Neuron (in vitro differentiated cells): ENCODE results near the gene KRCC1.
"Not testable (repeated sequence)": the region's sequence is repeated elsewhere in the genome, so short reads cannot be mapped to it uniquely, and the experiment has no call there.

Experiments used
- H2AFZ ChIP-seq: one replicate; pipeline ENCODE4 v1.6.1; 2013; ENCODE audit warnings: low read depth, mild to moderate bottlenecking, inconsistent platforms, low read length, moderate library complexity
- H3K27me3 ChIP-seq: one replicate; pipeline ENCODE4 v1.6.1; 2013; ENCODE audit warnings: low read length; ENCODE audit not compliant: insufficient read depth
- H3K36me3 ChIP-seq: one replicate; pipeline ENCODE4 v1.6.1; 2013; ENCODE audit warnings: low read length; ENCODE audit not compliant: insufficient read depth
- H3K4me1 ChIP-seq: one replicate; pipeline ENCODE4 v1.6.1; 2013; ENCODE audit warnings: low read length; ENCODE audit not compliant: insufficient read depth
- H3K4me3 ChIP-seq: 2 replicates; pipeline ENCODE4 v1.5.1; 2013; ENCODE audit warnings: mild to moderate bottlenecking, low read length, moderate library complexity
- H3K9me3 ChIP-seq: one replicate; pipeline ENCODE4 v1.6.1; 2013; ENCODE audit warnings: low read length

KRCC1 gene

GRCh38 chr2:88018909-88019308 lies 36.7 kb downstream of the KRCC1 start:
- no peaks in the 10 kb centered on the region for H3K9me3 ChIP-seq
- H3K4me1 ChIP-seq = peaks cover 24% of the 10 kb centered on the region
- no peaks in the 10 kb centered on the region for H3K36me3 ChIP-seq
- H3K27me3 ChIP-seq = no peaks in the 10 kb centered on the region
- H2AFZ ChIP-seq = no peak overlapping the region
- no peak overlapping the region for H3K4me3 ChIP-seq

- not testable (repeated sequence) for H3K36me3 ChIP-seq, H2AFZ ChIP-seq, H3K27me3 ChIP-seq, H3K9me3 ChIP-seq
- Histone ChIP-seq H3K4me1 (peaks cover 24% of the 10 kb centered on the region), H3K4me3 (peak overlapping the region; percentile 61)
Measured at GRCh38 chr2:88018077-88018805, 37.3 kb downstream of the KRCC1 start.

GRCh38 chr2:88017780-88018038 lies 37.9 kb downstream of the KRCC1 start:
- H3K4me3 ChIP-seq = peak overlapping the region; percentile 61
- H3K36me3 ChIP-seq, H3K27me3 ChIP-seq, H3K9me3 ChIP-seq, H2AFZ ChIP-seq: not testable (repeated sequence)
- H3K4me1 ChIP-seq = peaks cover 24% of the 10 kb centered on the region

- Histone ChIP-seq H2AFZ (peak overlapping the region; percentile 22), H3K4me1 (peaks cover 24% of the 10 kb centered on the region), H3K4me3 (peak overlapping the region; percentile 61), H3K36me3 (no peaks in the 10 kb centered on the region), H3K27me3 (no peaks in the 10 kb centered on the region), H3K9me3 (no peaks in the 10 kb centered on the region)
Measured at GRCh38 chr2:88016960-88017779, 38.4 kb downstream of the KRCC1 start.

GRCh38 chr2:88016086-88016959 lies 39.3 kb downstream of the KRCC1 start, which contains the start of gene RNU2-63P:
Gene RNU2-63P (minus strand): TSS chr2:88016547.
- H3K4me1 ChIP-seq = peaks cover 24% of the 10 kb centered on the region

GRCh38 chr2:88011011-88011410 lies 44.6 kb downstream of the KRCC1 start:
- Histone ChIP-seq H3K27me3 (no peaks in the 10 kb centered on the region), H3K4me1 (no peaks in the 10 kb centered on the region), H2AFZ (no peak overlapping the region), H3K4me3 (no peak overlapping the region), H3K36me3 (no peaks in the 10 kb centered on the region), H3K9me3 (no peaks in the 10 kb centered on the region)

More at GRCh38 chr2:88016086-88016959, 39.3 kb downstream of the KRCC1 start, which contains the start of gene RNU2-63P:
- Histone ChIP-seq H3K4me3 (peak within 1 kb of the TSS; percentile 61), H3K9me3 (no peaks in the 10 kb centered on the region), H3K27me3 (no peaks in the 10 kb centered on the region), H2AFZ (peak within 1 kb of the TSS; percentile 22), H3K36me3 (no peaks in the 10 kb centered on the region)

GRCh38 chr2:88010136-88010535 lies 45.4 kb downstream of the KRCC1 start:
- H3K27me3 ChIP-seq = no peaks in the 10 kb centered on the region
- H3K4me1 ChIP-seq = no peaks in the 10 kb centered on the region
- no peaks in the 10 kb centered on the region for H3K9me3 ChIP-seq
- no peaks in the 10 kb centered on the region for H3K36me3 ChIP-seq
- H2AFZ ChIP-seq = no peak overlapping the region
- H3K4me3 ChIP-seq = no peak overlapping the region

GRCh38 chr2:88006912-88007439 lies 48.6 kb downstream of the KRCC1 start:
- Histone ChIP-seq H3K27me3 (no peaks in the 10 kb centered on the region), H3K36me3 (no peaks in the 10 kb centered on the region), H2AFZ (no peak overlapping the region), H3K9me3 (no peaks in the 10 kb centered on the region), H3K4me3 (no peak overlapping the region), H3K4me1 (no peaks in the 10 kb centered on the region)

- Histone ChIP-seq H3K9me3 (no peaks in the 10 kb centered on the region), H3K27me3 (no peaks in the 10 kb centered on the region), H3K4me1 (no peaks in the 10 kb centered on the region), H2AFZ (no peak overlapping the region), H3K4me3 (no peak overlapping the region), H3K36me3 (no peaks in the 10 kb centered on the region)
Measured at GRCh38 chr2:88005776-88006175, 49.8 kb downstream of the KRCC1 start.

- Histone ChIP-seq H3K27me3 (no peaks in the 10 kb centered on the region), H3K9me3 (no peaks in the 10 kb centered on the region), H3K36me3 (no peaks in the 10 kb centered on the region), H3K4me1 (no peaks in the 10 kb centered on the region), H3K4me3 (no peak overlapping the region), H2AFZ (peak overlapping the region; percentile 84)
Measured at GRCh38 chr2:88003074-88003755, 52.4 kb downstream of the KRCC1 start.

GRCh38 chr2:88002359-88002707 lies 53.2 kb downstream of the KRCC1 start:
- Histone ChIP-seq H3K27me3 (no peaks in the 10 kb centered on the region), H3K36me3 (no peaks in the 10 kb centered on the region), H3K9me3 (no peaks in the 10 kb centered on the region), H2AFZ (no peak overlapping the region), H3K4me1 (no peaks in the 10 kb centered on the region), H3K4me3 (no peak overlapping the region)

- not testable (repeated sequence) for H2AFZ ChIP-seq, H3K4me1 ChIP-seq, H3K27me3 ChIP-seq, H3K9me3 ChIP-seq, H3K36me3 ChIP-seq, H3K4me3 ChIP-seq
Measured at GRCh38 chr2:88000474-88000873, 55.1 kb downstream of the KRCC1 start.
